T47D (cell line): ENCODE measurements around the gene DERL3.

ENCODE experiments used
- DNase-seq, 2 experiments: peaks; one replicate each; pipeline versions ENCODE4 v3.0.0 to v3.0.0-alpha.2; 2011 to 2012; ENCODE audit warnings: low read depth in 1 of 2, low spot score in 1 of 2
- JUND ChIP-seq: IDR thresholded peaks from 2 replicates; pipeline ENCODE4 v1.6.1; 2012; ENCODE audit warnings: low read depth
- in situ Hi-C: cut with HindIII; loops from 2 replicates; pipeline ENCODE4 v1.10.0; 2016; ENCODE audit warnings: low sequenced_read_pairs, low pct_unique_long_range_greater_than_20kb

DERL3 gene

GRCh38 chr22:23832226-23833016, 6.4 kb downstream of the DERL3 start:
- in situ Hi-C loops, result no loop called here
- DNase-seq, result no peak
- no peak for TF ChIP-seq JUND

- TF ChIP-seq JUND, result no peak
- in situ Hi-C loops, result no loop called here
Observed at GRCh38 chr22:23831781-23832180, 7.0 kb downstream of the DERL3 start.

GRCh38 chr22:23831261-23831660, 7.5 kb downstream of the DERL3 start:
- TF ChIP-seq JUND, result no peak
- DNase-seq, result no peak
- in situ Hi-C loops, result no loop called here

More at GRCh38 chr22:23831781-23832180, 7.0 kb downstream of the DERL3 start:
- no peak for DNase-seq

GRCh38 chr22:23829845-23830372, 8.9 kb downstream of the DERL3 start:
- no peak for TF ChIP-seq JUND
- in situ Hi-C loops, result no loop called here
- DNase-seq, result no peak

GRCh38 chr22:23828800-23829680, 9.8 kb downstream of the DERL3 start:
- TF ChIP-seq JUND, result no peak
- no peak for DNase-seq
- in situ Hi-C loops, result no loop called here

- in situ Hi-C loops, result no loop called here
- DNase-seq, result no peak
- TF ChIP-seq JUND, result no peak
Observed at GRCh38 chr22:23827351-23827995, 11.3 kb downstream of the DERL3 start.

- no peak for DNase-seq
- no peak for TF ChIP-seq JUND
- in situ Hi-C loops, result no loop called here
Observed at GRCh38 chr22:23826510-23827350, 12.1 kb downstream of the DERL3 start.

GRCh38 chr22:23825246-23825905, 13.4 kb downstream of the DERL3 start:
- in situ Hi-C loops, result no loop called here
- DNase-seq, result no peak
- no peak for TF ChIP-seq JUND

GRCh38 chr22:23824476-23825245, 14.1 kb downstream of the DERL3 start:
- no peak for DNase-seq
- in situ Hi-C loops, result no loop called here
- no peak for TF ChIP-seq JUND

GRCh38 chr22:23823331-23823791, 15.4 kb downstream of the DERL3 start:
- DNase-seq, result no peak
- TF ChIP-seq JUND, result no peak
- in situ Hi-C loops, result no loop called here
